HCT116 (cell line): ENCODE results near the gene HBG2. TPM values are rescaled to one million over a fixed set of nuclear protein-coding genes. Genes with fewer than 3 reads are reported as not detected.

Source experiments
- ATAC-seq: fragments of 200-7000 bp; cut with Tn5 transposase; 2 replicates; pipeline ENCODE4 v1.9.1; 2020; ENCODE audit warnings: mild to moderate bottlenecking, moderate library complexity
- BruUV-seq: library from RNA; stranded (reverse); fragments of 400-500 nt; replicated peaks from 2 replicates; lab custom pipeline; 2021; lab: Mats Ljungman, UMichigan
- CTCF ChIA-PET: fragments of 300-600 bp; sonication (Branson Sonifier 250); formaldehyde crosslinking; loops from one replicate; lab custom pipeline; 2021; ENCODE audit warnings: antibody characterized with exemption; lab: Charles Lee
- POLR2A ChIA-PET: fragments of 300-600, 350-600 bp; sonication (Branson Sonifier 250); formaldehyde crosslinking; loops from one replicate; lab custom pipeline; 2021; ENCODE audit warnings: antibody characterized with exemption; lab: Charles Lee
- RAD21 ChIA-PET, 2 experiments: fragments of 300-600 bp; sonication (Branson Sonifier 250); formaldehyde crosslinking; loops; one replicate each; lab custom pipeline; 2023; ENCODE audit warnings: low total read pairs in 2 of 2; ENCODE audit not compliant: uncharacterized antibody in 2 of 2, unreplicated experiment in 2 of 2, low non-redundant PET in 1 of 2; lab: Charles Lee
- DNase-seq: peaks from one replicate; pipeline ENCODE4 v3.0.0-alpha.2; 2010; ENCODE audit warnings: low read depth, low spot score
- H2AFZ ChIP-seq: fragments of 200-600 bp; shearing (Covaris generic), sonication (generic); 2 replicates; pipeline ENCODE4 v1.6.1; 2017; ENCODE audit warnings: low read depth, mixed run types, mixed read lengths, antibody characterized with exemption, low read length; ENCODE audit not compliant: poor library complexity, severe bottlenecking
- H3K27ac ChIP-seq: 2 replicates; pipeline ENCODE4 v1.5.1; 2012; ENCODE audit warnings: low read depth, low read length
- H3K27me3 ChIP-seq: fragments of 200-600 bp; sonication (generic); 2 replicates; pipeline ENCODE4 v1.6.1; 2016; ENCODE audit warnings: mixed run types, low read length, mixed read lengths; ENCODE audit not compliant: insufficient read depth
- H3K36me3 ChIP-seq, 2 experiments: fragments of 200-500 bp in 1 of 2; fragments of 200-600 bp in 1 of 2; sonication (Bioruptor generic) in 1 of 2; sonication (generic) in 1 of 2; 2 replicates each; pipeline versions ENCODE4 v1.5.1 to v1.6.1; 2014 to 2016; ENCODE audit warnings: low read length in 2 of 2, inconsistent platforms in 1 of 2, mixed read lengths in 1 of 2, mixed run types in 1 of 2; ENCODE audit not compliant: insufficient read depth in 2 of 2, control insufficient read depth in 1 of 2
- H3K4me1 ChIP-seq, 2 experiments: fragments of 200-600 bp in 1 of 2; sonication (generic) in 1 of 2; 2 replicates each; pipeline versions ENCODE4 v1.5.1 to v1.6.1; 2012 to 2017; ENCODE audit warnings: low read length in 2 of 2, inconsistent platforms in 1 of 2, mild to moderate bottlenecking in 1 of 2, mixed read lengths in 1 of 2, mixed run types in 1 of 2, moderate library complexity in 1 of 2; ENCODE audit not compliant: insufficient read depth in 2 of 2, control insufficient read depth in 1 of 2
- H3K4me2 ChIP-seq: fragments of 200-600 bp; sonication (generic); 2 replicates; pipeline ENCODE4 v1.6.1; 2017; ENCODE audit warnings: mixed run types, low read length, mixed read lengths
- H3K4me3 ChIP-seq, 2 experiments: fragments of 200-600 bp in 1 of 2; sonication (generic) in 1 of 2; replicated peaks in 1 of 2; 2 replicates each; pipeline ENCODE4 v1.5.1; 2011 to 2016; ENCODE audit warnings: low read length in 2 of 2, control low read depth in 1 of 2, low read depth in 1 of 2, mild to moderate bottlenecking in 1 of 2, mixed read lengths in 1 of 2, mixed run types in 1 of 2
- H3K79me2 ChIP-seq: fragments of 200-600 bp; sonication (generic); 2 replicates; pipeline ENCODE4 v1.6.1; 2017; ENCODE audit warnings: mild to moderate bottlenecking, mixed run types, low read length, moderate library complexity, mixed read lengths; ENCODE audit not compliant: insufficient read depth
- H3K9ac ChIP-seq: fragments of 200-600 bp; sonication (generic); 2 replicates; pipeline ENCODE4 v1.6.1; 2016; ENCODE audit warnings: low read length, mixed read lengths
- H3K9me2 ChIP-seq: fragments of 200-600 bp; sonication (generic), shearing (Covaris generic); 2 replicates; pipeline ENCODE4 v1.6.1; 2017; ENCODE audit warnings: mixed run types, mild to moderate bottlenecking, moderate library complexity; ENCODE audit not compliant: insufficient read depth
- H3K9me3 ChIP-seq, 2 experiments: fragments of 200-500 bp in 1 of 2; fragments of 200-600 bp in 1 of 2; sonication (Bioruptor generic) in 1 of 2; sonication (generic) in 1 of 2; 2 replicates each; pipeline ENCODE4 v1.6.1; 2014 to 2017; ENCODE audit warnings: low read length in 2 of 2, mixed read lengths in 2 of 2, inconsistent platforms in 1 of 2, low read depth in 1 of 2, mild to moderate bottlenecking in 1 of 2, mixed run types in 1 of 2, moderate library complexity in 1 of 2; ENCODE audit not compliant: control insufficient read depth in 1 of 2, insufficient read depth in 1 of 2
- H4K20me1 ChIP-seq: fragments of 200-600 bp; sonication (generic), shearing (Covaris generic); 2 replicates; pipeline ENCODE4 v1.6.1; 2017; ENCODE audit warnings: mixed run types, mild to moderate bottlenecking, moderate library complexity; ENCODE audit not compliant: insufficient read depth
- ELF1 ChIP-seq: IDR thresholded peaks from 2 replicates; pipeline ENCODE4 v1.6.1; 2012; ENCODE audit warnings: low read depth, borderline replicate concordance
- EZH2phosphoT487 ChIP-seq: fragments of 200-600 bp; IDR thresholded peaks from 2 replicates; pipeline ENCODE4 v1.6.1; 2018; ENCODE audit warnings: antibody characterized with exemption, borderline replicate concordance
- JUND ChIP-seq: IDR thresholded peaks from 2 replicates; pipeline ENCODE4 v1.6.1; 2012
- POLR2AphosphoS5 ChIP-seq: IDR thresholded peaks from 2 replicates; pipeline ENCODE4 v1.6.1; 2011; ENCODE audit warnings: mild to moderate bottlenecking, low read depth, low read length, moderate library complexity
- SP1 ChIP-seq: IDR thresholded peaks from 2 replicates; pipeline ENCODE4 v1.6.1; 2012; ENCODE audit warnings: low read depth
- TCF7L2 ChIP-seq: IDR thresholded peaks from 2 replicates; pipeline ENCODE4 v1.7.0; 2011; ENCODE audit warnings: borderline replicate concordance, inconsistent platforms; ENCODE audit not compliant: insufficient read depth, insufficient read length; ENCODE audit errors: extremely low read depth
- ZNF274 ChIP-seq: fragments of 200-500 bp; sonication (Bioruptor generic); IDR thresholded peaks from 2 replicates; pipeline ENCODE4 v1.6.1; 2014; ENCODE audit warnings: mild to moderate bottlenecking, low read depth, low read length, inconsistent platforms
- intact Hi-C: fragments of 100-400 bp; cut with micrococcal nuclease; formaldehyde crosslinking; loops from 2 replicates; pipeline ENCODE4 v1.10.0; 2022
- total RNA-seq: library from RNA; stranded (reverse); gene quantifications from one replicate; pipeline ENCODE4 v1.2.1, GENCODE V29; 2021; ENCODE audit not compliant: unreplicated experiment
- TF ChIP-seq, protein P1 (sequence below): IDR thresholded peaks from 2 replicates; pipeline ENCODE4 v1.6.1; 2011; ENCODE audit warnings: mild to moderate bottlenecking, low read length, moderate library complexity; ENCODE audit not compliant: insufficient replicate concordance; ENCODE audit errors: extremely low read depth
- TF ChIP-seq, protein P2 (sequence below): IDR thresholded peaks from 2 replicates; pipeline ENCODE4 v1.6.1; 2012
- TF ChIP-seq, protein P3 (sequence below), 3 experiments: fragments of 200-600 bp in 1 of 3; sonication (generic) in 1 of 3; IDR thresholded peaks in 2 of 3; conservative IDR thresholded peaks in 1 of 3; 2 replicates each; pipeline ENCODE4 v1.5.1; 2012 to 2017; ENCODE audit warnings: low read depth in 2 of 3, low read length in 2 of 3, antibody characterized with exemption in 1 of 3, borderline replicate concordance in 1 of 3, control low read depth in 1 of 3, mild to moderate bottlenecking in 1 of 3, mixed read lengths in 1 of 3, mixed run types in 1 of 3, moderate library complexity in 1 of 3; ENCODE audit not compliant: insufficient read depth in 1 of 3

HBG2 gene
- total RNA-seq, 1 experiment from 2014 or later, result 48.1 TPM

DNA sequence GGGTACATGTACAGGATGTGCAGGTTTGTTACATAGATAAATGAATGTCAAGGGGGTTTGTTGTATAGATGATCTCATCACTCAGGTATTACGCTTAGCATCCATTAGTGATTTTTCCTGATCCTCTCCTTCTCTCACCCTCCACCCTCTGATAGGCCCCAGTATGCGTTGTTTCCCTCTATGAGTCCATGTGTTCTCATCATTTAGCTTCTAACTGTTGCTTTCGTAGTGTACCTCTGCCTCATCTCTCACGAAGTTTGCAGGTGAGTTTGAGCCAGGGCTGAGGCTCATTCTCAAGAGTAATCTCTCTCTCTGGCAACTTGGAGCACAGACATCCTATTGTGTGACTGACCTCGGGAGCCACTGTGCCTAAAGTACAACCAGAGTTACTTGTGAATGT is 19.8 kb upstream of the HBG2 start:
- Histone ChIP-seq H3K27me3 (no peaks in the 10 kb centered on the region), H3K9ac (no peak overlapping the region), H3K79me2 (no peaks in the 10 kb centered on the region), H4K20me1 (no peaks in the 10 kb centered on the region), H2AFZ (no peak overlapping the region), H3K4me2 (no peak overlapping the region), H3K9me2 (no peaks in the 10 kb centered on the region), H3K4me1 (peaks cover 0 to 15% of the 10 kb centered on the region in 2 experiments; a peak in 1 of 4 replicates), H3K27ac (no peak overlapping the region), H3K36me3 (peaks cover 0 to 3% of the 10 kb centered on the region in 2 experiments; a peak in 1 of 4 replicates), H3K9me3 (no peaks in the 10 kb centered on the region), H3K4me3 (no peak overlapping the region)
- ChIA-PET CTCF (no interaction called here), POLR2A (no interaction called here), RAD21 (no interaction called here)
- TF ChIP-seq, protein P1, sequence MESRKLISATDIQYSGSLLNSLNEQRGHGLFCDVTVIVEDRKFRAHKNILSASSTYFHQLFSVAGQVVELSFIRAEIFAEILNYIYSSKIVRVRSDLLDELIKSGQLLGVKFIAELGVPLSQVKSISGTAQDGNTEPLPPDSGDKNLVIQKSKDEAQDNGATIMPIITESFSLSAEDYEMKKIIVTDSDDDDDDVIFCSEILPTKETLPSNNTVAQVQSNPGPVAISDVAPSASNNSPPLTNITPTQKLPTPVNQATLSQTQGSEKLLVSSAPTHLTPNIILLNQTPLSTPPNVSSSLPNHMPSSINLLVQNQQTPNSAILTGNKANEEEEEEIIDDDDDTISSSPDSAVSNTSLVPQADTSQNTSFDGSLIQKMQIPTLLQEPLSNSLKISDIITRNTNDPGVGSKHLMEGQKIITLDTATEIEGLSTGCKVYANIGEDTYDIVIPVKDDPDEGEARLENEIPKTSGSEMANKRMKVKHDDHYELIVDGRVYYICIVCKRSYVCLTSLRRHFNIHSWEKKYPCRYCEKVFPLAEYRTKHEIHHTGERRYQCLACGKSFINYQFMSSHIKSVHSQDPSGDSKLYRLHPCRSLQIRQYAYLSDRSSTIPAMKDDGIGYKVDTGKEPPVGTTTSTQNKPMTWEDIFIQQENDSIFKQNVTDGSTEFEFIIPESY, result no peak
- TF ChIP-seq, protein P2, sequence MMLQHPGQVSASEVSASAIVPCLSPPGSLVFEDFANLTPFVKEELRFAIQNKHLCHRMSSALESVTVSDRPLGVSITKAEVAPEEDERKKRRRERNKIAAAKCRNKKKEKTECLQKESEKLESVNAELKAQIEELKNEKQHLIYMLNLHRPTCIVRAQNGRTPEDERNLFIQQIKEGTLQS, result no peak
- TF ChIP-seq JUND, result no peak
- DNase-seq (no peak), ATAC-seq (no peak)
- intact Hi-C loops, result no loop called here
- no TSS peak for BruUV-seq

DNA sequence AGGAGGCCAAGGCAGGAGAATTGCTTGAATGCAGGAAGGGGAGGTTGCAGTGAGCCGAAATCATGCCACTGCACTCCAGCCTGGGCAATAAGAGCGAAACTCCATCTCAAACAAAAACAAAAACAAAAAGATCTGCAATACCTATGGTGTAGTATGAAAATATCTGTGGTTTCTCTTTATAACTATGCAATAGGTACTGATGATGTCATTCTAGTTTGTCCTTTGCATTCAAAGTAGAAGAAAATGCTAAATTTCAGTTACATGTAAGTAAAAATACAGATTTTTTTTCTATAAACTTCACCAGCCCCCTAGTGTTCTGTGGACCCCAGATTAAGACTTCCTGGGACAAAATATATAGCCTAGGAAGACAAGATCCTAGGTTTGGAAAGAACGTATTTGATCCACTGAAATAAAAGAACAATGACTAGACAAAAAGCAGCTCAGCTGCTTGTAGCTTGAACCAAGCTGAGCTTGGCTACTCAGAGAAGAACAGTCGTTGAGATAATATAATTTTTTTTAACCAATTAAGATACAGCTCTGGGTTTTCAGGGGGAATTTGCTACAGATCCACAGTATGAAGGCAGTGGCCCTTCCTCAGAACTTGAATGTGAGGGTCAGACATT is 17.9 kb upstream of the HBG2 start:
- RAD21 ChIA-PET, result no interaction called here
- BruUV-seq, result no TSS peak
- Histone ChIP-seq H3K4me1 (peaks cover 0 to 5% of the 10 kb centered on the region in 2 experiments; a peak in 1 of 4 replicates), H3K4me2 (no peak overlapping the region), H3K36me3 (peaks cover 0 to 8% of the 10 kb centered on the region in 2 experiments; a peak in 1 of 4 replicates), H3K9me2 (no peaks in the 10 kb centered on the region), H3K27ac (no peak overlapping the region), H3K4me3 (no peak overlapping the region), H3K27me3 (no peaks in the 10 kb centered on the region), H3K9ac (no peak overlapping the region), H4K20me1 (no peaks in the 10 kb centered on the region), H3K79me2 (no peaks in the 10 kb centered on the region), H2AFZ (no peak overlapping the region), H3K9me3 (no peaks in the 10 kb centered on the region)
- no peak for DNase-seq
- intact Hi-C loops, result no loop called here
- ATAC-seq, result no peak
- POLR2A ChIA-PET, result no interaction called here
- CTCF ChIA-PET, result no interaction called here
- no peak for TF ChIP-seq ZNF274
- no peak for TF ChIP-seq TCF7L2
- TF ChIP-seq EZH2phosphoT487, result no peak
- no peak for TF ChIP-seq JUND
- no peak for TF ChIP-seq SP1
- no peak for TF ChIP-seq POLR2AphosphoS5
- no peak for TF ChIP-seq ELF1
- TF ChIP-seq, protein P3, sequence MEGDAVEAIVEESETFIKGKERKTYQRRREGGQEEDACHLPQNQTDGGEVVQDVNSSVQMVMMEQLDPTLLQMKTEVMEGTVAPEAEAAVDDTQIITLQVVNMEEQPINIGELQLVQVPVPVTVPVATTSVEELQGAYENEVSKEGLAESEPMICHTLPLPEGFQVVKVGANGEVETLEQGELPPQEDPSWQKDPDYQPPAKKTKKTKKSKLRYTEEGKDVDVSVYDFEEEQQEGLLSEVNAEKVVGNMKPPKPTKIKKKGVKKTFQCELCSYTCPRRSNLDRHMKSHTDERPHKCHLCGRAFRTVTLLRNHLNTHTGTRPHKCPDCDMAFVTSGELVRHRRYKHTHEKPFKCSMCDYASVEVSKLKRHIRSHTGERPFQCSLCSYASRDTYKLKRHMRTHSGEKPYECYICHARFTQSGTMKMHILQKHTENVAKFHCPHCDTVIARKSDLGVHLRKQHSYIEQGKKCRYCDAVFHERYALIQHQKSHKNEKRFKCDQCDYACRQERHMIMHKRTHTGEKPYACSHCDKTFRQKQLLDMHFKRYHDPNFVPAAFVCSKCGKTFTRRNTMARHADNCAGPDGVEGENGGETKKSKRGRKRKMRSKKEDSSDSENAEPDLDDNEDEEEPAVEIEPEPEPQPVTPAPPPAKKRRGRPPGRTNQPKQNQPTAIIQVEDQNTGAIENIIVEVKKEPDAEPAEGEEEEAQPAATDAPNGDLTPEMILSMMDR (IDR thresholded peaks at IDR 0.05 in 2 of 3, conservative IDR thresholded peaks at IDR 0.05 in 1 of 3; ENCODE audit: borderline replicate concordance in 1 of 3, insufficient read depth in 1 of 3, low read depth in 2 of 3, low read length in 2 of 3), result no peak
